ENCODE measurements around the gene ITPR2.
"Not testable (repeated sequence)": the region's sequence is repeated elsewhere in the genome, so short reads cannot be mapped to it uniquely, and the experiment has no call there.

The ITPR2 gene

DNA sequence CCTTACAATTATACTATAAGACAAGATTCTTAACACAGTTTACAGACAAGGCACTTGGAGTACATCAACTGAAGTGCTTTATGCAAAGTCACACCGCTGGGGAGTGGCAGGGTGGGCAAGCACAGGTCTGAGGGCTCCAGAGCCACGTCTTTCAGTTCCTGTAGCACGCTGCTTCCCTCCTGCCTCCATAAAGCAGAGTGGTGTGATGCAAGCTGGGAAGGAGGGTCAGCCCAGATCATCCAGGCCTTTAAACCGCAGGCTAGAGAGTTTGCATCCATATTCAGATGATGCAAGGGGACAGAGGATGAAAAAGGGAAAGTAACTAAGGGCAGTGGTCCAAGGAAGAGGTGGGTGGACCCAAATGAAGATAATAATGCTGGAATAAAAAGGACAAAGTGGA, 132.6 kb downstream of the ITPR2 start:
- no peak for DNase-seq (ENCODE audit: low read depth in 2 of 2)

DNA sequence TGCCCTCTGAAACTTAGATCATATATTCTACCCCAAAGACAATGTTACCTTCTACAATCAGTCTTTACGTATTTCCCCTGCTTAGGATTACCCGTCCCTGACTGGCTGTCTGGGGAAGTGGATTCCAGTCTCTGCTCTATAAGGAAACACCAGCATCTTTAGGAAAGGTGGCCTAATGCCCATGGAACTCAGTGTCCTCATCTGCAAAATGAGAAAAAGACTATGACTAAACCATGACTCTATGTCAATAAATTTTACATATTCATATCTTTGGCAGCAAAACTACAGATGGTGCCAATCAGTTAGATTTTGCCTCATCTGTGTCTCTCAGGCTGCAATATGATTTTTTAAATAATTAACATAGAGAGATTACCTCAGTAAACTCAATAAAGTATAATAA, 133.8 kb downstream of the ITPR2 start:
- DNase-seq (ENCODE audit: low read depth in 2 of 2) = no peak

DNA sequence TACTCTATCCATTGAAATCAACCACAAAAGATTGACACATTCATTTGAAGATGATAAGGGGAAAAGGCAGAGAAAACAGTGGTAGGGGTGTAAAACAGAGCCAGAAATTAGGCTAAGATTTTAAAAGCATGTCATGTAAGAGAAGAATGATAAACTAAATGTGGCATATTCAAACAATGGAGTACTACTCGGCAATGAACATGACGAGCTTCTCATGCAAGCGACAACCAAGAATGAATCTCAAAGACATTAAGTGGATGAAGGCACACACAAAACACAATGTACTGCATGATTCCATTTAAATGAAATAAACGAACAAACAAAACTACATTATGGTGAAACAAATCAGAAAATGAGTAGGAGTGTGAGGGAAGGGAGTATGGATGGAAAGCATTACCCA, 134.8 kb downstream of the ITPR2 start:
- DNase-seq (ENCODE audit: low read depth in 2 of 2) = no peak

DNA sequence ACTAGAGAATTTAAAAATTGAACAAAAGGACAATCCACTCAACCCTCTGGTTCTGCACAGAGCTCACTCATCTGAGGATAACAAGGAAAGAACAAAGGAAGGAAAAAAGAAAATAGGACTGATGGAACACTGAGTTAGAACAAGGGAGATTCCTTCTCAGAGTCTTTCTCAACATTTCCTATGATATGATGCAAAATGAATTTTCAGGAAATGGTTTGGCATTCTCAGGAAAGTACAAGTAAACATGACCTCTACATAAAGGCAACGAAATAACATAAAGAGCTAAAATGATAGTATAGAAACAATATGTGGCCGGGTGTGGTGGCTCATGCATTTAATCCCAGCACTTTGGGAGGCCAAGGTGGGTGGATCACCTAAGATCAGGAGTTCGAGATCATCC, 135.8 kb downstream of the ITPR2 start:
- no peak for DNase-seq (ENCODE audit: low read depth in 2 of 2)

DNA sequence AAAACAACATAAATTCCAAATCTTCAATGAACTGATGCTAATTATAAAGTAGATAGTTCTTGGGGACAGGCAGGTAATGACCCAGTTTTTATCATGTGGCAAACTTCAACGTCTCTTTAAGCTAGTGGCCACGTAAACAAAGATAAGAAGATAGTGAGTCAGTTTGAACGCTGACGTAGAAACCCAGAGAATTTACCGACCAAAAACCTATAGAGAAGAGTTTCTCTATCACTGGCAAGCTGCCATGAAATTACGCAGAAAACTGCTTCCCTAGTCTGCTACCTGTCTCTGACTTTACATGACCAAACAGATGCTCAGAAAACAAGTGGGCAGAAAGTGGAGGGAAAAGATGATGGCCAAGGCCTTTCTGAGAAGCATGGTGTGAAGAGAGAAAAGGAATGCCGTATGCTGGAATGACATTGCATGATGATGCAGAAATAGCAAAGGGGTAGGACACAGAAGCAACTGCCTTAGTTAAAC, 136.3 kb downstream of the ITPR2 start:
- DNase-seq (ENCODE audit: low read depth in 2 of 2) = no peak

DNA sequence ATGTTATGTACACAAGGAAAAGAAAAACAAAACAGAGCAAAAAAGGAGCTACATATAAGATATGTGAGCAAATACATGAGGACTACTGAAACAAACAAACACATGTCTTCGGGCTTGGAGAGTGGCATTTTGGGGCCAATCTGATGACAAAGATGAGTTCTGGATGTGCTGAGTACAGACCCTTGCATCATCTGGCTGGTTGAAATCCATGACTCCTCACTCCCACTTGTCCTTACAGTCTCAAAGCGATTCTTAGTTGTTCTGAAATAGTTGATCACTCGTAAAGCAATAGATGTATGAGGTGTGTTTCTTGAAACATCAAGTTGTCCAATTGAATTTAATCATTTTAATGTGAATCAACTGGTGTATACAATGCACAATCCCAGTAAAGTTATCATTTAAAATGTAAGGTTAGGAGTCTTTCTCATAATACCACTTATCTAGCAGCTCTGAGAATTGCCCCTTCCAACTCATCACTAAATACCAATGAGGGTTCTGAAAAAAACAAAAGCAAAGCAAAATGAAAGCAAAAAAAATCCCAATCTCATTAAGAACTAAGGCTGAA, 136.9 kb downstream of the ITPR2 start:
- DNase-seq (ENCODE audit: low read depth in 2 of 2) = no peak

DNA sequence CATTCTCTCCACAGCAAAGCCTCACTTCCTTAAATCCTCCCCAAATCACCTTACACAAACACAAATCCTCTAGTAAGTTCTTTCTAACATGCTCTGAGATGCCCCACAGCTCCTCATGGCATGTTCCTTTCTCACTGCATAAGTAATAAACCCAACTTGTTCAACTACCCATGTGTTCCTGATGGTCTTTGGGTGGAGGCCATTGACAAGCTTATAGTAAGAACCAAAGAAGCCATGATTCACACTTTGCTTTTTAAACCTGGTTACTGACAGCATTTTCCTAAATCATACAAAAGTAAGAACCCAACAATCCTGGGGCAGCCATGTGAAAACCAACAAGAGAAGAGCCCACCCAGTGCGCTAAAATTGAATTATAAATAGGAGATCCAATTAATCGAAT, 138.6 kb downstream of the ITPR2 start:
- no peak for DNase-seq (ENCODE audit: low read depth in 2 of 2)

DNA sequence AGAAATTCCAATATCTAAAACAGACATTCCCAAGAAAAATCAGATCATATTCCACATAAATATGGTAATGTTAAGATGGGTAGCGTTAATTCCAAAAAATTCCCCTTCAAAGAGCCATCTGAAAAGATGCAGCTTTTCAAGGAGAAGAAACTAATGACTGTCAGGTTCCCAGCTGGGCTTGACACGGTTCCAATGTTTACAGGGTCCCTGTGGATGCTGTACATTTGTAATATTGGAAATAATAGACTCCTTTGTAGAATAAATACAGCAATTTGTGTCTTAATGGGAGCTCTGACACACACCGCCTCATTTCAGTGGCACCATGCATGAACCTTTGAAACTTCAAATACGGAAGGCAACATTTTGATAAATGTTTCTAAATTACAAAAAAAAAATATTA, 140.6 kb downstream of the ITPR2 start:
- DNase-seq (ENCODE audit: low read depth in 2 of 2) = no peak

DNA sequence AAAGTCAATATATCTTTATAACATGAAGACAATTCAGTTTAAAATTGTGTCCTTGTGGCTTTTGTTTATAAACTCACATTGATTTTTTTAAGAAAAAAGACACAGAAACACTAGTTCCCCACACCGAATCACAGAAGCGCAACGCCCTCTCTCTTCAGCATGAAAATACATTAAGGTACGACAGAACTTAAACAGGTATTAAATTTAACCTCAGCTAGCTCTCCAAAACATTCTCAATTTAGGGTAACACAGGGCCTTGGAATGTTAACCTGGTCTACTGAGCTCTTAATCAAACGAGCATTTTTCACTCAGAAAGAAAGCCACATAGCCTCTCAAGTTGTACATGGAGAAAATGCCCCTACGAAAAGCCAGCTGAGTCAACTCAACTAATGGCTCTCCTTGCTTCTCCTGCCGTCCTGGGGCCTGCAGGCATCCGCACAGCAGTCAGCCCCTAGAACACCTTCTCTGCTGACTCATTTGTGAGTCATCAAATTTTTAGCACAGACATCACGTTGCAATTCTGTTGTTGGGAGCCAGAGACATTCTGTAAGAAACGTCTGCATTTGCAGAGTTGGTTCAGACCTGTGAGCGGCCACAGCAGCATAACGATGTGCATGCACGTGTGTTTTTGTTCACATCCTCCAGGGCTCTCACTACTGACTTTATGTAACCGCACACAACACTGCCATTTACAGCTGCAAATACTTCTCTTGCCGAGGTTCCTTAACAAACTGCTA, 141.6 kb downstream of the ITPR2 start:
- DNase-seq (ENCODE audit: low read depth in 2 of 2) = no peak

DNA sequence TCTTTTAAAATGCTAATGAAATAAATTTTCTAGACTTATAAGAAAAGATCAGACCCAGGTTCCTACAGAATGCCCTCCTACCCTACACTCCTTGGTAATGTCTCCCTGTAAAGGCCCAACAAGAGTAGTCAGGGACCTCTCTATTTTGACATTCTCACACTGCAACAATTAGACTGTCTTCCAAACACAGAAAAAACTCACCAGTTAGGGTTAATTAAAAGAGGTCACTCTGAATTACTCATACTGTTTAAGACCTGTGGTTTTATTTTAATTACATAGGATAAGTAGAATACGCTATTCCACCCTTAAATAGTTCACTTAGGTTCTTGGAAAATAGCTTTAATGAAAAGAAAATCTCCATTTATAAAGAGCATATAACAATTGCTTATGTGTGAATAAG, 142.4 kb downstream of the ITPR2 start:
- no peak for DNase-seq (ENCODE audit: low read depth in 2 of 2)

DNA sequence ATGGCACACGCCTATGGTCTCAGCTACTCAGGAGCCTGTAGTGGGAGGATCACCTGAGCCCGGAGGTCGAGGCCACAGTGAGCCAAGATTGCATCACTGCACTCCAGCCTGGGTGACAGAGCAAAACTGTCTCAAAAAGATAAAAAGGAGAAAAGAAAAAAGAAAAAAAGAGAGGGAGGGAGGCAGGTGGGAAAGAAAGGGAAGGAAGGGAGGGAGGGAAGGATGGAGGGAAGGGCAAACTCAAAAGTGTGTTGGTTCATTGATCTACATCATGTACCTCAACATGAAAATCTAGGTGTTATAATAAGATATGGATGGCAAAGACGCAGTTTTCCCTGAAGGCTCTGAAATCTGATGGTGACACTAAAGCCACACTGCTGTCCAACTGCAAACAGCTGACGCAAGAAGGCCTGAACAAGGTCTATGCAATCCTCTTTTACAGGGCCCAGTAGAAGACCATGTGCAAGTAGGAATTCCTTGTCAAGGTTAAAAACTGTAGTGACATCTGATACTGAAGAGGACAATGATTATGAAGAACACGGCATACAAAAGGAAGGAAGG, 143.6 kb downstream of the ITPR2 start:
- DNase-seq (ENCODE audit: low read depth in 2 of 2) = no peak

DNA sequence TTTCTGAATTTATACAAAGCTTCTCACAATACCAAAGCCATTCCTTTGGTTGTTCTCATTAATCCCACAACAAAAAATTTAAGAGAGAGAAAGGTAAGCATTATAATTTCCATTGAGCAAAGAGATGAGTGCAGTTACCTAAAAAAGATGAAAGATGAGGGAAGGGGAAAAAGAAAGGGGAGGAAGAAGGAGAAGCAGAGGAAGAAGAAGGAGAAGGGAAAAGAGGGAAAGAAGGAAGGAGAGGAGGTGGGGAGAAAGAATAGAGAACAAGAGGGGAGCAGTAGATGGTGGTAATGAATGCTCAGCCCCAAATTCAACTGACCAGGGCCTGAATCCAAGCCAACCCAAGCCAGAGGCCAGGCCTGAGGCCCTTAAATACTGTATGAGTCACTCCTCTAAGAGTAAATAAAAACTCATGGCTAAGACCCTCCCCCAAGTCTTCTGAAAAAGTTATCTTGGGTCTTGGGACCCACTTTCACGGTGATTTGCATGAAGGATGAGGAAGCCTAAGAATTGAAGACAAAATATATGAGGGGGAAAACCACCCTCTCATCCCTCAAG, 144.6 kb downstream of the ITPR2 start:
- no peak for DNase-seq (ENCODE audit: low read depth in 2 of 2)

DNA sequence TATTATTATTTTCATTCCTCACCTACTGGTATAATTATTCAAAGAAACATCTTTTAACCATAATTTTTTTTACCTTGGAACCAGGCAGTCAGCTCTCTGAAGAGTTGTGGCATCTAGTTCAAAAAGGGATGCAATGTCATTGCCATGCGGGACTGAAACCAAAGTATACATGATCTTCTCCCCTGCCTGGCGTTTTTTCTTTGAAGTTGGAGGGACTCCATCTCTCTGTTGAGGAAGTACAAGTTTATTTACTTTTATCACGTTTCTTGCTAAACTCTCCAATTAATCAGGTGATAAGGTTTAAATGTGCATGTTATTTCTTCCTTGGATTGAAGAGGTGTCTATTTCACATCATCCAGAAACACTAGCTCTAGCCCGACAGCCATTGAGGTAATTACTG, 146.6 kb downstream of the ITPR2 start:
- DNase-seq (ENCODE audit: low read depth in 2 of 2) = no peak

DNA sequence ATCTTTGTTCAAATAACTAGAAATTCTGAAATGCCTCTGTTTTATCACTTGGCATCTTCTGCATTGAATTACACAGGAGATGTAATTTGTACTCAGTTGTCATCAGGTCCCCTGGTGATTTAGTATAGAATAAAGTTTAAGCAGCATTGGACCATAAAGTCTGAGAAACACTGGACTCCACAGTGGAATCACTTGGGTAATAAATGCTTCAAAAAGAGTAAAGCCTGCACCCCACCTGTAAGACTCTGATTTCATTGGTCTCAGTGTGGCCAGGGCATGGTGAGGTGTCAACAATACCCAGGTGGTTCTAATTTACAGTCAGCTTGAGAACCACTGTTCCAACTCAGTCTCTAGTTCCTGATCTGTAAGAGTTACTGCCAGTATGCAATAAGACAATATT, 148.9 kb downstream of the ITPR2 start:
- no peak for DNase-seq (ENCODE audit: low read depth in 2 of 2)

DNA sequence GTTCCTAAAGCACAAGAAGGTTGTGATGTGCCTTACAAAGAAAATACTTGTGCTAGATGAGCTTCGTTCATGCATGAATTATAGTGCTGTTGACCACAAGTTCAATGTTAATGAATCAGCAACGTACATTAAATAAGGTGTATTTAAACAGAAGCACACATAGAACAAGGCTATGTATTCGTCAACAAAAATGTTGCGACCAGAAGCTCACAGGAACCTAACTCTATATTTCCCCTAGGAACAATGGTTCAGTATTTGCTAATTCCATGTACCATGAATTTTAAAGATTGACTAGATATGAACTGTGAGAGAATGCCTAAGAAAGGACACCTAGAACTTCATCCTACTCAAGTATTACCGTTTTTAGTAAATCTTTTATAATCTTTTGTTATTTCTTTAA, 149.6 kb downstream of the ITPR2 start:
- DNase-seq (ENCODE audit: low read depth in 2 of 2) = no peak

DNA sequence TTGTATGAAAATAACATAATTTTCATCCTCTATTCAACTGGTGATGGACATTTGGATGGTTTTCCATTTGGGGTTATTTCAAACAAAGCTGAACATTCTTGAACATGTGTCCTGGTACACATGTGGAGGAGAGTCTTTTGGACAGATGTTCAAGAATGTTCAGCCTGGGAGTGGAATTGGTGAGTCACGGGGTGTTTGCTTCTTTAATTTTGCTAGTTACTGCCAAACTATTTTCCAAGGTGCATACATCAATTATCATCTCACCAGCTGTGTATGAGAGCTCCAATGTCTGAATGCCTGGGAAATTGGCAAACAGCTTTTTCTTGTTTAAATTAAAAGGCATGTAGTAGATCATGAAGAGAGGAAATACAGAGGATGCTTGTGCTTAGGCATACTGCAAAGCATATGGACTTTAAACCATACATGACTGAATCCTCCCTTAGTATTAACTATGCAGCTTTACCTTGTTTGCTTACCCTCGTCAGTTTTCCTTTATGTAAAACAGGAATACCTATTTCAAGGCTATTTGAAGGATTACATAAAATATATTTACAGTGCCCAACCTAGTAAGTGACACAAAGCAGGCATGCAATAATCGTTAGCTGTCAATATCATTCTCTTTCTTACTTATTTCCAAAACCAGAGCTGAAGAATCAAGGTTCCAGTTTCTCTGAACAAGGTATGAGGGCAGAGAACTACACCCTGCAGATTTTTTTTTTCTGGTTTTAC, 152.1 kb downstream of the ITPR2 start:
- no peak for DNase-seq (ENCODE audit: low read depth in 2 of 2)

DNA sequence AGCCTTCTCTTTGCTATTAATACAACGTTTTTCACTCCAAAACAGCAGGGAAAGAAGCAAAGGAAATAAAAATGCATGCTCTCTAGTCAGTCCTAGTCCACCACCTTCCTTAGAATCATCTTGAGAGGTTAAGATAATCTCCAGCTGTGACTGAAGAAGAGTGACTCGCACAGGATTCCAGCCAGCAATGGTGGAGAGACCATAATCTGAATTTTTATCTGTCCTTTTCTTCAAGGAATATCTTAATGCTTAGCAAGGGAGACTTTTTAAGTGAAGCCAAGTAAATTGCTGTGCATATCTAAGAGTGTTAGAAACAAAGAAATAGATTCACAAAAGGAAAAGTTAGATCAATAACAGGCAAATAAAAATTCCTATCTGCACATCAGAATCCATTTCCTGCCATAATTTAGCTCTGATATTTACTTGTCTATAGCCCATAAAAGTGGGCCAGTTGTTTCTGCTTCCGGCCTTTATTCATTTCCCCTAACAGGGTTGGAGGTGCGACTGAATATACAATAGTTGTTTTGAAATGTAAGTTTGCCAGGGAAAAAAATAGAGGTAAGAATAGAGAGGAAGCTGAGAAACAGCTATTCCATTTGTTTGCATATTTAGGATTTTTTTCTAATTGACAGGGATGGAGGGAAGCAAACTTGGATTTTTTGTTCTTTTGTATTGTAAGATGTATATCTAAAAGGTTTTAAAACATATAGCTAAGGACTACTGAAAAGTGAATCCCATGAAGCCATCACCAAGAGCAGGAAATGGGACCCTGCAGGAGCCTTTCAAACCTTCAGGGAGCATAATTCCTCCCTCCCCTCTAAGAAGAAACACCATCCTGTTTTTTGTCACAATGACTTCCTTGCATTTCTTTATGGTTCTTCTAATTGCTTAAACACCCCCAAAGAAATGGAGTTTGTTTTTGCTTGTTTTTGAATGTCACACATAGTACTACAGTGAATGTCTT, 154.0 kb downstream of the ITPR2 start:
- no peak for DNase-seq (ENCODE audit: low read depth in 2 of 2)

DNA sequence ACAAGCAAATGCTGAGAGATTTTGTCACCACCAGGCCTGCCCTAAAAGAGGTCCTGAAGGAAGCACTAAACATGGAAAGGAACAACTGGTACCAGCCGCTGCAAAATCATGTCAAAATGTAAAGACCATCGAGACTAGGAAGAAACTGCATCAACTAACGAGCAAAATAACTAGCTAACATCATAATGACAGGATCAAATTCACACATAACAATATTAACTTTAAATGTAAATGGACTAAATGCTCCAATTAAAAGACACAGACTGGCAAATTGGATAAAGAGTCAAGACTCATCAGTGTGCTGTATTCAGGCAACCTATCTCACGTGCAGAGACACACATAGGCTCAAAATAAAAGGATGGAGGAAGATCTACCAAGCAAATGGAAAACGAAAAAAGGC, 161.5 kb downstream of the ITPR2 start:
- DNase-seq (ENCODE audit: low read depth in 2 of 2) = not testable (repeated sequence)

DNA sequence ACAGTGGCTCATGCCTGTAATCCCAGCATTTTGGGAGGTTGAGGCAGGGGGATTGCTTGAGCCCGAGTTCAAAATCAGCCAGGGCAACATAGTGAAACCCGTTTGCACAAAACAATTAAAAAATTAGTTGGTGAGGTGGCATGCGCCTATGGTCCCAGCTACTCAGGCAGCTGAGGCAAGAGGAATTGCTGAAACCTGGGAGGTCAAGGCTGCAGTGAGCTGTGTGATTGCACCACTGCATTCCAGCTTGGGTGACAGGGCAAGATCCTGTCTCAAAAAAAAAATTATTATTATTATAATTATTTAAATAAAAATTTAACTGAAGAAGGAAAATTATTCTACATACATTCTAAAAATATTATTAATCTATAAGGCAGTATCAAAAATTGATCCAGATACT, 164.1 kb downstream of the ITPR2 start:
- no peak for DNase-seq (ENCODE audit: low read depth in 2 of 2)

DNA sequence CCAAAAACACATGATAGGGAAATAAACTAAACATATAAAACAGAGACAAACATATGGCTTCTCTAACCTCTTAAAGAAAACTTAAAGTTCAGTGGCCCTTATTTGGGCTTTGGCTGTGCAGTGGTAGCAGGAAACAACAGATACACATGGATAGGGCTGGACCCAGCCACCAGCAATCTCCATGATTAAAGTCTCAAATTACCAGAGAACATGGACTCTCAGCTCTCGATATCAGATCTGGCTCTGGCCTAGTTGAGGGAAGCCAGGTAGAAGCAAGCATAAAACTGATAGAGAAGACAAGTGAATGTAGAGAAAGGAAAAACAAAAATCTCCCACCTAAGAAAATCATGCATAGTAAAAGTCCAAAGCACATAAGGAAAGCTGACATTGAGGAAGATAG, 164.8 kb downstream of the ITPR2 start:
- DNase-seq (ENCODE audit: low read depth in 2 of 2) = no peak

DNA sequence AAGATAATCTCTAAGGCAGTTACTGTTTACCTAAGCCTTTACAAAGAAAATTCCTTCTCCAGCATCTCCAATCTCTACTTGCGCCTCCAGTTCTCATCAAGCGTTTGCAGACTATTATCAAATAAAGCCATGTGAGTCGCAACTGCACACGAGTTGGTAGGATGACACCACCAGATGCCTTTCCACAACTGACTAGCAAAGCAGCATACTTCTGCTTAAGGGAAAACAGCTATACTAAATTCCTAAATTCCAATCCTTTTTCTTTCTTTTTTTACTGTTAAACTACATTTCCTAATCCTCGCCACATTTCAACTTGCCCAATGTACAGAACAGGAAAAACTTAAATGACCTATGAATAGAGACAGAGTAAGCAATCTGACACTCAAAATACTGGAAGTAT, 166.7 kb downstream of the ITPR2 start:
- no peak for DNase-seq (ENCODE audit: low read depth in 2 of 2)

All from activated CD4-positive, alpha-beta T cell treated with anti-CD3 and anti-CD28 coated beads for 24 hours (primary cell).